GM21619 (cell line): Measurements from ENCODE around the gene SPINDOC.
"Not testable (repeated sequence)": the region's sequence is repeated elsewhere in the genome, so short reads cannot be mapped to it uniquely, and the experiment has no call there.

Source experiments
- ATAC-seq: cut with Tn5 transposase; IDR thresholded peaks from one replicate; pipeline ENCODE4 v1.9.1; 2021; ENCODE audit not compliant: unreplicated experiment

SPINDOC gene

GRCh38 chr11:63813035-63813562, at the start of gene SPINDOC:
Gene SPINDOC, plus strand, starts transcription at chr11:63813456. Its CDS starts 231 bp downstream, at chr11:63813687.
- peak; percentile 86 for ATAC-seq

- no peak for ATAC-seq
These were observed 49.5 kb upstream of the SPINDOC start for GRCh38 chr11:63763496-63764339.

GRCh38 chr11:63764340-63764678, 48.9 kb upstream of the SPINDOC start:
- ATAC-seq = no peak

GRCh38 chr11:63764679-63765647, 48.3 kb upstream of the SPINDOC start:
- ATAC-seq = no peak

GRCh38 chr11:63765688-63766241, 47.5 kb upstream of the SPINDOC start:
- ATAC-seq = no peak

GRCh38 chr11:63766531-63767235, 46.6 kb upstream of the SPINDOC start:
- no peak for ATAC-seq

GRCh38 chr11:63767267-63767564, 46.0 kb upstream of the SPINDOC start:
- ATAC-seq = no peak

GRCh38 chr11:63767565-63768236, 45.6 kb upstream of the SPINDOC start:
- no peak for ATAC-seq

- ATAC-seq = peak; percentile 58
These were observed 44.8 kb upstream of the SPINDOC start, which contains the start of gene ZFTA for GRCh38 chr11:63768237-63769041. Gene ZFTA, minus strand, starts transcription at chr11:63768775. Its CDS starts 153 bp downstream, at chr11:63768622.

- peak; percentile 35 for ATAC-seq
These were observed 44.1 kb upstream of the SPINDOC start for GRCh38 chr11:63769042-63769713.

- ATAC-seq = no peak
These were observed 43.4 kb upstream of the SPINDOC start for GRCh38 chr11:63769714-63770455.

- ATAC-seq = no peak
These were observed 42.5 kb upstream of the SPINDOC start for GRCh38 chr11:63770763-63771162.

- not testable (repeated sequence) for ATAC-seq
These were observed 41.4 kb upstream of the SPINDOC start for GRCh38 chr11:63771741-63772318.

GRCh38 chr11:63775191-63775590, 38.1 kb upstream of the SPINDOC start:
- ATAC-seq = no peak

GRCh38 chr11:63779039-63779438, 34.2 kb upstream of the SPINDOC start:
- ATAC-seq = no peak

- ATAC-seq = no peak
These were observed 30.5 kb upstream of the SPINDOC start for GRCh38 chr11:63782749-63783148.

GRCh38 chr11:63783925-63784592, 29.2 kb upstream of the SPINDOC start:
- ATAC-seq = no peak
